ENCODE data around the gene YAE1. TPM values are rescaled to one million over a fixed set of nuclear protein-coding genes. Genes with fewer than 3 reads are reported as not detected.

YAE1 gene
- total and polyA plus RNA-seq, 2 experiments from 2014 or later, result 30.5 to 107 TPM

- Histone ChIP-seq H3K79me2 (replicated peaks; ENCODE audit: insufficient read depth) (peaks cover 16% of the 10 kb centered on the region), H3F3A (replicated peaks; ENCODE audit: low read depth) (no peaks in the 10 kb centered on the region), H3K9me2 (ENCODE audit: insufficient read depth) (no peaks in the 10 kb centered on the region; the same call in 1 of the 2 replicates), H3K27me3 (ENCODE audit: insufficient read depth) (no peaks in the 10 kb centered on the region), H2AFZ (no peak overlapping the region), H3K4me1 (ENCODE audit: insufficient read depth) (peaks cover 17% of the 10 kb centered on the region), H3K4me2 (no peak overlapping the region), H3K36me3 (ENCODE audit: insufficient read depth) (no peaks in the 10 kb centered on the region), H3K27ac (ENCODE audit: low read depth) (no peak overlapping the region), H4K20me1 (replicated peaks; ENCODE audit: insufficient read depth) (peaks cover 12% of the 10 kb centered on the region; the same call in 1 of the 2 replicates), H3K4me3 (no peak overlapping the region)
- H3K27ac Mint-ChIP-seq, result no peak overlapping the region
- peaks cover 21% of the 10 kb centered on the region for H3K4me1 Mint-ChIP-seq
- ATAC-seq (no peak), DNase-seq (ENCODE audit: low spot score) (no peak)
- H3K36me3 Mint-ChIP-seq (ENCODE audit: low read depth), result no peaks in the 10 kb centered on the region
- no peaks in the 10 kb centered on the region for H3K27me3 Mint-ChIP-seq (ENCODE audit: insufficient read depth, low read depth, poor library complexity)
- H3K4me3 Mint-ChIP-seq, result no peak overlapping the region
- no peak for TF ChIP-seq STAT1 (IDR thresholded peaks at IDR 0.05; ENCODE audit: unreplicated experiment)
- no peak for TF ChIP-seq EZH2phosphoT487 (IDR thresholded peaks at IDR 0.05; ENCODE audit: unreplicated experiment)
- no peak for TF ChIP-seq ETS1 (IDR thresholded peaks at IDR 0.05)
- no peak for TF ChIP-seq POLR2AphosphoS5 (IDR thresholded peaks at IDR 0.05; ENCODE audit: low read depth)
- TF ChIP-seq JUNB (IDR thresholded peaks at IDR 0.05; ENCODE audit: unreplicated experiment), result no peak
- TF ChIP-seq ZNF331 (CRISPR knock-in tag; IDR thresholded peaks at IDR 0.05; ENCODE audit: low read depth), result no peak
- TF ChIP-seq, protein P1, sequence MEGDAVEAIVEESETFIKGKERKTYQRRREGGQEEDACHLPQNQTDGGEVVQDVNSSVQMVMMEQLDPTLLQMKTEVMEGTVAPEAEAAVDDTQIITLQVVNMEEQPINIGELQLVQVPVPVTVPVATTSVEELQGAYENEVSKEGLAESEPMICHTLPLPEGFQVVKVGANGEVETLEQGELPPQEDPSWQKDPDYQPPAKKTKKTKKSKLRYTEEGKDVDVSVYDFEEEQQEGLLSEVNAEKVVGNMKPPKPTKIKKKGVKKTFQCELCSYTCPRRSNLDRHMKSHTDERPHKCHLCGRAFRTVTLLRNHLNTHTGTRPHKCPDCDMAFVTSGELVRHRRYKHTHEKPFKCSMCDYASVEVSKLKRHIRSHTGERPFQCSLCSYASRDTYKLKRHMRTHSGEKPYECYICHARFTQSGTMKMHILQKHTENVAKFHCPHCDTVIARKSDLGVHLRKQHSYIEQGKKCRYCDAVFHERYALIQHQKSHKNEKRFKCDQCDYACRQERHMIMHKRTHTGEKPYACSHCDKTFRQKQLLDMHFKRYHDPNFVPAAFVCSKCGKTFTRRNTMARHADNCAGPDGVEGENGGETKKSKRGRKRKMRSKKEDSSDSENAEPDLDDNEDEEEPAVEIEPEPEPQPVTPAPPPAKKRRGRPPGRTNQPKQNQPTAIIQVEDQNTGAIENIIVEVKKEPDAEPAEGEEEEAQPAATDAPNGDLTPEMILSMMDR (conservative IDR thresholded peaks at IDR 0.05; ENCODE audit: low read depth in 2 of 2), result no peak
- no peak for TF ChIP-seq ZNF114 (CRISPR knock-in tag; IDR thresholded peaks at IDR 0.05)
- TF ChIP-seq ZNF462 (CRISPR knock-in tag; IDR thresholded peaks at IDR 0.05), result no peak
- TF ChIP-seq NANOG (IDR thresholded peaks at IDR 0.05; ENCODE audit: borderline replicate concordance), result no peak
- TF ChIP-seq REST (IDR thresholded peaks at IDR 0.05; ENCODE audit: unreplicated experiment), result no peak
- TF ChIP-seq CREB1 (CRISPR knock-in tag; IDR thresholded peaks at IDR 0.05; ENCODE audit: low read depth), result no peak
- no peak for TF ChIP-seq EZH2 (IDR thresholded peaks at IDR 0.05; ENCODE audit: low read depth, unreplicated experiment)
- no peaks in the 10 kb centered on the region for H3K9me3 Mint-ChIP-seq
Measured at GRCh38 chr7:39620486-39620885, 54.3 kb downstream of the YAE1 start.

Data from GM23338 (cell line).